ENCODE data around the gene MEGF11.

Gene MEGF11

DNA sequence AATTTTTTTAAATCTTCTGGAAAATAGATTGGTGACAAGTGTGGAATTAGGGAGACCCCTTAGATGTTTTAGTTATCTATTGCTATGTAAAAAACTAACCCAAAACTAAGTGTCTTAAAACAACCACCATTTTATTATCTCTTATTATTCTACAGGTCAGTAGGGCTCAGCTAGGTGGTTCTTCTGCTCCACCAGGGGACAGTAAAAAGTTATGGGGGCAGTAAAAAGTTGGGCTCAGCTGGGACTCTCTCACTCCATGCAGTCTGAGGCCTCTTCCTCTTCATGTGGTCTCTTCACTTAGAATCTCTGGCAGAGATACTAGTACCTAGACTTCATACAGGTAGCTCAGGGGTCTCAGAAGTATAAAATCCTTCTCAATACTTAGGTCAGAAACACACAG lies 21.8 kb upstream of the MEGF11 start:
- no peaks in the 10 kb centered on the region for H3K27me3 ChIP-seq (ENCODE audit: low read length)
- H3K9me3 ChIP-seq (ENCODE audit: insufficient read depth, low read length) = peaks cover 4% of the 10 kb centered on the region; the same call in 1 of the 2 replicates
- no peak for TF ChIP-seq EZH2phosphoT487 (conservative IDR thresholded peaks at IDR 0.05; ENCODE audit: low read length)
- TF ChIP-seq, protein P1, sequence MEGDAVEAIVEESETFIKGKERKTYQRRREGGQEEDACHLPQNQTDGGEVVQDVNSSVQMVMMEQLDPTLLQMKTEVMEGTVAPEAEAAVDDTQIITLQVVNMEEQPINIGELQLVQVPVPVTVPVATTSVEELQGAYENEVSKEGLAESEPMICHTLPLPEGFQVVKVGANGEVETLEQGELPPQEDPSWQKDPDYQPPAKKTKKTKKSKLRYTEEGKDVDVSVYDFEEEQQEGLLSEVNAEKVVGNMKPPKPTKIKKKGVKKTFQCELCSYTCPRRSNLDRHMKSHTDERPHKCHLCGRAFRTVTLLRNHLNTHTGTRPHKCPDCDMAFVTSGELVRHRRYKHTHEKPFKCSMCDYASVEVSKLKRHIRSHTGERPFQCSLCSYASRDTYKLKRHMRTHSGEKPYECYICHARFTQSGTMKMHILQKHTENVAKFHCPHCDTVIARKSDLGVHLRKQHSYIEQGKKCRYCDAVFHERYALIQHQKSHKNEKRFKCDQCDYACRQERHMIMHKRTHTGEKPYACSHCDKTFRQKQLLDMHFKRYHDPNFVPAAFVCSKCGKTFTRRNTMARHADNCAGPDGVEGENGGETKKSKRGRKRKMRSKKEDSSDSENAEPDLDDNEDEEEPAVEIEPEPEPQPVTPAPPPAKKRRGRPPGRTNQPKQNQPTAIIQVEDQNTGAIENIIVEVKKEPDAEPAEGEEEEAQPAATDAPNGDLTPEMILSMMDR (IDR thresholded peaks at IDR 0.05; ENCODE audit: insufficient read depth, low read length, poor library complexity, severe bottlenecking) = no peak
- H4K20me1 ChIP-seq (ENCODE audit: low read depth, low read length) = no peaks in the 10 kb centered on the region
- H3K79me2 ChIP-seq (ENCODE audit: insufficient read depth, low read length) = no peaks in the 10 kb centered on the region
- H3K4me2 ChIP-seq (ENCODE audit: low read depth, low read length, poor library complexity, severe bottlenecking) = no peak overlapping the region
- no peak overlapping the region for H3K4me3 ChIP-seq (ENCODE audit: insufficient read depth, low read length, poor library complexity, severe bottlenecking)
- no peaks in the 10 kb centered on the region for H3K36me3 ChIP-seq (ENCODE audit: low read length)
- no peaks in the 10 kb centered on the region for H3K9me2 ChIP-seq (replicated peaks; ENCODE audit: insufficient read depth, low read length)
- no peak overlapping the region for H3K27ac ChIP-seq (ENCODE audit: low read depth, low read length)
- no peak overlapping the region for H3K9ac ChIP-seq (ENCODE audit: low read length)
- H2AFZ ChIP-seq (ENCODE audit: low read depth, low read length, severe bottlenecking) = no peak overlapping the region
- no peaks in the 10 kb centered on the region for H3F3A ChIP-seq (ENCODE audit: insufficient read depth)

DNA sequence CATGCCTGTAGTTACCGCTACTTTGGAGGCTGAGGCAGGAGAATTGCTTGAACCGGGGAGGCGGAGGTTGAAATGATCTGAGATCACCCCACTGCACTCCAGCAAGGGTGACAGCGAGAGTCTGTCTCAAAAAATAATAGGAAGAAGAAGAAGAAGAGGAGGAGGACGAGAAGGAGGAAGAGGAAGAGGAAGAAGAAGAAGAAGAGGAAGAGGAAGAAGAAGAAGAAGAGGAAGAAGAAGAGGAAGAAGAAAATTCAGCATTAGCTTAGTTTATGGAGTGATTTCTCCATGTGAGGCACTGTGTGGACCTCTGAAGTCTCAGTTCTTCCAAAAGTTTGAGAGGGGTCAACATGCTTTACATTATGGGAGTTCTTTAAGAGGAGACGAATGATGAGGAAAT lies 17.4 kb upstream of the MEGF11 start:
- Histone ChIP-seq H3K79me2 (ENCODE audit: insufficient read depth, low read length) (no peaks in the 10 kb centered on the region), H3K27me3 (ENCODE audit: low read length) (no peaks in the 10 kb centered on the region), H4K20me1 (ENCODE audit: low read depth, low read length) (no peaks in the 10 kb centered on the region), H3K27ac (ENCODE audit: low read depth, low read length) (no peak overlapping the region), H3K9ac (ENCODE audit: low read length) (no peak overlapping the region), H2AFZ (ENCODE audit: low read depth, low read length, severe bottlenecking) (no peak overlapping the region), H3K4me3 (ENCODE audit: insufficient read depth, low read length, poor library complexity, severe bottlenecking) (no peak overlapping the region), H3K9me3 (ENCODE audit: insufficient read depth, low read length) (peaks cover 4% of the 10 kb centered on the region; the same call in 1 of the 2 replicates), H3F3A (ENCODE audit: insufficient read depth) (no peaks in the 10 kb centered on the region), H3K9me2 (replicated peaks; ENCODE audit: insufficient read depth, low read length) (no peaks in the 10 kb centered on the region), H3K4me2 (ENCODE audit: low read depth, low read length, poor library complexity, severe bottlenecking) (peak overlapping the region; percentile 6), H3K36me3 (ENCODE audit: low read length) (no peaks in the 10 kb centered on the region)
- TF ChIP-seq, protein P1 (IDR thresholded peaks at IDR 0.05; ENCODE audit: insufficient read depth, low read length, poor library complexity, severe bottlenecking) = no peak
- TF ChIP-seq EZH2phosphoT487 (conservative IDR thresholded peaks at IDR 0.05; ENCODE audit: low read length) = no peak

DNA sequence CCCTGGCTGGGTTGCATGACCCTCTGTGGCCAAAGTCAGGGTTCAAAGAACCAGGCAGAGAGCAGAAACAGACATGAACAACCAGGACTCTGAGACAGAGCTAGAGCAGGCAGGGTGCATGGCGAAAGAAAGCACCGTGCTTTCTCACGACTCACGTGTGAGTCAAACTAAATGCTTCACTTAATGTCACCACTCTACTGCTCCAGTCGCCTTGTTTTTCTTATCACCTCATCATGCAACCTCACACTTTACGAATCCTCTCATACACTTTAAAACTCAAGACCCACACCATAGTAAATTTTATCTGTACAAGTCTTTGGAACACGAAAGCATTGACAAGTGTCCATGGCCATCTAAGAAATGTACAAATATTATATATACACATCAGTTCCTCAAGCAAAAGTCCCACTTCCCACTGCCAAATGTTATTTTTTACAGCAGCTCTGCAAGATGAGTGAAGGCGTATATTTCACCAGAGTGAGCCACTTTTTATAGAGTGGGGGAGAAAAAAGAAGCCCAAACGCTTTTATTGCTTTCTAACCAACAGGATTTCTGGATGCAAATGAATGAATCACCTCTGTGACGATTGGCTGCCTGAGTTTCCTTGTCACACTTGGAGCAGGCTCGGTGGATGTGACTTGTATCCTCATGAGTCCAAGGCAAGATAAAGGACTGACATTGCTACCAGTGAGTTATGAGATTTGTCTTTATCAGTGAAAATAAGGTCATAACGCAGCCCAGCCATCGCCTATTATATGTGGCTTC lies 16.0 kb upstream of the MEGF11 start:
- Histone ChIP-seq H3K4me3 (ENCODE audit: insufficient read depth, low read length, poor library complexity, severe bottlenecking) (no peak overlapping the region), H3K9me3 (ENCODE audit: insufficient read depth, low read length) (no peaks in the 10 kb centered on the region), H3F3A (ENCODE audit: insufficient read depth) (no peaks in the 10 kb centered on the region), H2AFZ (ENCODE audit: low read depth, low read length, severe bottlenecking) (no peak overlapping the region), H3K9ac (ENCODE audit: low read length) (no peak overlapping the region), H3K36me3 (ENCODE audit: low read length) (no peaks in the 10 kb centered on the region), H3K79me2 (ENCODE audit: insufficient read depth, low read length) (no peaks in the 10 kb centered on the region), H3K27ac (ENCODE audit: low read depth, low read length) (no peak overlapping the region), H3K4me2 (ENCODE audit: low read depth, low read length, poor library complexity, severe bottlenecking) (no peak overlapping the region), H3K9me2 (replicated peaks; ENCODE audit: insufficient read depth, low read length) (no peaks in the 10 kb centered on the region), H4K20me1 (ENCODE audit: low read depth, low read length) (no peaks in the 10 kb centered on the region), H3K27me3 (ENCODE audit: low read length) (no peaks in the 10 kb centered on the region)
- no peak for TF ChIP-seq EZH2phosphoT487 (conservative IDR thresholded peaks at IDR 0.05; ENCODE audit: low read length)
- TF ChIP-seq, protein P1 (IDR thresholded peaks at IDR 0.05; ENCODE audit: insufficient read depth, low read length, poor library complexity, severe bottlenecking) = no peak
